Skeletal muscle satellite cell (primary cell): ENCODE measurements around the gene FAHD1.

Experiments used
- H3K27me3 ChIP-seq: 2 replicates; pipeline ENCODE4 v1.7.0; 2013; ENCODE audit warnings: low read length; ENCODE audit not compliant: control insufficient read depth, insufficient read depth
- H3K36me3 ChIP-seq: 2 replicates; pipeline ENCODE4 v1.7.0; 2013; ENCODE audit warnings: mild to moderate bottlenecking, control low read depth, low read length; ENCODE audit not compliant: insufficient read depth
- H3K4me1 ChIP-seq: 2 replicates; pipeline ENCODE4 v1.7.0; 2013; ENCODE audit warnings: low read length; ENCODE audit not compliant: control insufficient read depth, insufficient read depth
- H3K4me2 ChIP-seq: 2 replicates; pipeline ENCODE4 v1.7.0; 2013; ENCODE audit warnings: mild to moderate bottlenecking, low read length
- H3K4me3 ChIP-seq: 2 replicates; pipeline ENCODE4 v1.7.0; 2013; ENCODE audit warnings: low read length
- H3K9ac ChIP-seq: 2 replicates; pipeline ENCODE4 v1.7.0; 2013; ENCODE audit warnings: mild to moderate bottlenecking, low read depth, low read length, moderate library complexity
- H3K9me3 ChIP-seq: replicated peaks from 2 replicates; pipeline ENCODE4 v1.7.0; 2013; ENCODE audit warnings: mild to moderate bottlenecking, control low read depth, low read length

The FAHD1 gene

GRCh38 chr16:1820096-1820945, 6.7 kb upstream of the FAHD1 start:
- Histone ChIP-seq H3K9me3 (no peaks in the 10 kb centered on the region), H3K9ac (no peak overlapping the region), H3K4me2 (no peak overlapping the region), H3K27me3 (no peaks in the 10 kb centered on the region), H3K36me3 (peaks cover 12% of the 10 kb centered on the region), H3K4me1 (no peaks in the 10 kb centered on the region), H3K4me3 (no peak overlapping the region)

GRCh38 chr16:1820946-1821290, 6.1 kb upstream of the FAHD1 start:
- H3K36me3 ChIP-seq: peaks cover 12% of the 10 kb centered on the region
- H3K4me3 ChIP-seq: no peak overlapping the region
- no peak overlapping the region for H3K9ac ChIP-seq
- no peaks in the 10 kb centered on the region for H3K9me3 ChIP-seq
- peaks cover 5% of the 10 kb centered on the region for H3K4me1 ChIP-seq
- H3K4me2 ChIP-seq: no peak overlapping the region
- H3K27me3 ChIP-seq: no peaks in the 10 kb centered on the region

GRCh38 chr16:1821861-1822611, 5.0 kb upstream of the FAHD1 start:
- Histone ChIP-seq H3K9ac (no peak overlapping the region), H3K4me3 (no peak overlapping the region), H3K9me3 (no peaks in the 10 kb centered on the region), H3K27me3 (no peaks in the 10 kb centered on the region), H3K36me3 (peaks cover 5% of the 10 kb centered on the region), H3K4me1 (peaks cover 6% of the 10 kb centered on the region), H3K4me2 (no peak overlapping the region)

- no peak overlapping the region for H3K4me2 ChIP-seq
- no peak overlapping the region for H3K4me3 ChIP-seq
- peaks cover 6% of the 10 kb centered on the region for H3K4me1 ChIP-seq
- H3K36me3 ChIP-seq: peaks cover 4% of the 10 kb centered on the region
- no peak overlapping the region for H3K9ac ChIP-seq
- H3K9me3 ChIP-seq: no peaks in the 10 kb centered on the region
- H3K27me3 ChIP-seq: no peaks in the 10 kb centered on the region
Observed at GRCh38 chr16:1822801-1823200, 4.2 kb upstream of the FAHD1 start.

GRCh38 chr16:1823821-1824220, 3.2 kb upstream of the FAHD1 start:
- Histone ChIP-seq H3K9ac (no peak overlapping the region), H3K36me3 (no peaks in the 10 kb centered on the region), H3K9me3 (no peaks in the 10 kb centered on the region), H3K4me3 (no peak overlapping the region), H3K4me2 (peak overlapping the region; percentile 10), H3K4me1 (peaks cover 12% of the 10 kb centered on the region), H3K27me3 (no peaks in the 10 kb centered on the region)

- Histone ChIP-seq H3K9ac (peak overlapping the region; percentile 78), H3K27me3 (no peaks in the 10 kb centered on the region), H3K36me3 (peaks cover 3% of the 10 kb centered on the region), H3K4me3 (peak overlapping the region; percentile 86), H3K9me3 (no peaks in the 10 kb centered on the region), H3K4me2 (peak overlapping the region; percentile 88), H3K4me1 (peaks cover 19% of the 10 kb centered on the region)
Observed at GRCh38 chr16:1825381-1825863, 1.6 kb upstream of the FAHD1 start.

- H3K4me3 ChIP-seq: peak overlapping the region; percentile 86
- peaks cover 19% of the 10 kb centered on the region for H3K4me1 ChIP-seq
- no peaks in the 10 kb centered on the region for H3K9me3 ChIP-seq
- no peaks in the 10 kb centered on the region for H3K27me3 ChIP-seq
- peak overlapping the region; percentile 88 for H3K4me2 ChIP-seq
- H3K9ac ChIP-seq: peak overlapping the region; percentile 78
- peaks cover 3% of the 10 kb centered on the region for H3K36me3 ChIP-seq
Observed at GRCh38 chr16:1825864-1826690, 929 bp upstream of the FAHD1 start.

GRCh38 chr16:1828645-1829410, 1.8 kb downstream of the FAHD1 start:
- Histone ChIP-seq H3K4me3 (peak overlapping the region; percentile 86), H3K27me3 (no peaks in the 10 kb centered on the region), H3K4me1 (peaks cover 19% of the 10 kb centered on the region), H3K4me2 (peak overlapping the region; percentile 88), H3K9ac (no peak overlapping the region), H3K9me3 (no peaks in the 10 kb centered on the region), H3K36me3 (peaks cover 3% of the 10 kb centered on the region)

- Histone ChIP-seq H3K4me2 (no peak overlapping the region), H3K4me3 (no peak overlapping the region), H3K4me1 (peaks cover 19% of the 10 kb centered on the region), H3K27me3 (no peaks in the 10 kb centered on the region), H3K9me3 (no peaks in the 10 kb centered on the region), H3K36me3 (peaks cover 3% of the 10 kb centered on the region), H3K9ac (no peak overlapping the region)
Observed at GRCh38 chr16:1830213-1830612, 3.2 kb downstream of the FAHD1 start.

- Histone ChIP-seq H3K9me3 (no peaks in the 10 kb centered on the region), H3K4me3 (no peak overlapping the region), H3K4me1 (peaks cover 13% of the 10 kb centered on the region), H3K9ac (no peak overlapping the region), H3K4me2 (no peak overlapping the region), H3K36me3 (peaks cover 3% of the 10 kb centered on the region), H3K27me3 (no peaks in the 10 kb centered on the region)
Observed at GRCh38 chr16:1831186-1832075, 4.4 kb downstream of the FAHD1 start.
